H9 (cell line): ENCODE results near the gene TBC1D13. TPM values are rescaled to one million over a fixed set of nuclear protein-coding genes. Genes with fewer than 3 reads are reported as not detected.
A peak's percentile ranks its signal among the peaks of the same experiment; 100 is the strongest.

Source experiments
- DNase-seq: peaks from one replicate; pipeline ENCODE4 v3.0.0-alpha.2; 2017
- H2AFZ ChIP-seq: one replicate; pipeline ENCODE4 v1.6.1; 2013; ENCODE audit warnings: mild to moderate bottlenecking, low read length, control low read depth, moderate library complexity
- H2AK5ac ChIP-seq: 2 replicates; pipeline ENCODE4 v1.6.1; 2013; ENCODE audit warnings: low read length, control low read depth, mixed read lengths; ENCODE audit not compliant: insufficient read length
- H2BK120ac ChIP-seq: one replicate; pipeline ENCODE4 v1.6.1; 2013; ENCODE audit warnings: low read depth, mild to moderate bottlenecking, low read length, control low read depth, inconsistent platforms; ENCODE audit not compliant: poor library complexity, severe bottlenecking
- H2BK12ac ChIP-seq: 2 replicates; pipeline ENCODE4 v1.6.1; 2013; ENCODE audit warnings: low read length, control low read depth, mixed read lengths, low read depth; ENCODE audit not compliant: insufficient read length
- H2BK15ac ChIP-seq: 2 replicates; pipeline ENCODE4 v1.6.1; 2013; ENCODE audit warnings: low read depth, low read length, control low read depth
- H2BK20ac ChIP-seq: one replicate; pipeline ENCODE4 v1.6.1; 2013; ENCODE audit warnings: low read depth, mild to moderate bottlenecking, low read length, control low read depth, inconsistent platforms; ENCODE audit not compliant: poor library complexity, severe bottlenecking
- H2BK5ac ChIP-seq: 2 replicates; pipeline ENCODE4 v1.6.1; 2013; ENCODE audit warnings: low read length, control low read depth, mixed read lengths; ENCODE audit not compliant: insufficient read length
- H3K14ac ChIP-seq: 2 replicates; pipeline ENCODE4 v1.6.1; 2013; ENCODE audit warnings: low read length, control low read depth; ENCODE audit not compliant: insufficient read depth
- H3K18ac ChIP-seq: 2 replicates; pipeline ENCODE4 v1.6.1; 2013; ENCODE audit warnings: low read depth, mild to moderate bottlenecking, mixed read lengths, low read length, control low read depth; ENCODE audit not compliant: insufficient read length
- H3K23ac ChIP-seq: 2 replicates; pipeline ENCODE4 v1.6.1; 2013; ENCODE audit warnings: low read length, control low read depth, mixed read lengths, low read depth; ENCODE audit not compliant: insufficient read length
- H3K23me2 ChIP-seq: 2 replicates; pipeline ENCODE4 v1.6.1; 2013; ENCODE audit warnings: low read depth, mild to moderate bottlenecking, mixed read lengths, low read length, control low read depth; ENCODE audit not compliant: insufficient read length, poor library complexity, severe bottlenecking
- H3K27ac ChIP-seq: 2 replicates; pipeline ENCODE4 v1.5.1; 2013; ENCODE audit warnings: low read length, control low read depth, mixed read lengths, low read depth; ENCODE audit not compliant: insufficient read length
- H3K27me3 ChIP-seq: 2 replicates; pipeline ENCODE4 v1.6.1; 2013; ENCODE audit warnings: low read length, control low read depth, inconsistent platforms; ENCODE audit not compliant: insufficient read depth
- H3K4ac ChIP-seq: 2 replicates; pipeline ENCODE4 v1.6.1; 2013; ENCODE audit warnings: low read depth, mild to moderate bottlenecking, control low read depth, inconsistent platforms, low read length, moderate library complexity
- H3K4me1 ChIP-seq: 2 replicates; pipeline ENCODE4 v1.6.1; 2013; ENCODE audit warnings: low read length, control low read depth, inconsistent platforms; ENCODE audit not compliant: insufficient read depth
- H3K4me2 ChIP-seq: 2 replicates; pipeline ENCODE4 v1.6.1; 2013; ENCODE audit warnings: low read length, control low read depth, mixed read lengths; ENCODE audit not compliant: insufficient read length, insufficient read depth
- H3K56ac ChIP-seq: 2 replicates; pipeline ENCODE4 v1.6.1; 2013; ENCODE audit warnings: low read depth, mild to moderate bottlenecking, mixed read lengths, low read length, control low read depth; ENCODE audit not compliant: insufficient read length
- H3K79me1 ChIP-seq: 2 replicates; pipeline ENCODE4 v1.6.1; 2013; ENCODE audit warnings: low read depth, mild to moderate bottlenecking, moderate library complexity, low read length, control low read depth, inconsistent platforms; ENCODE audit not compliant: insufficient read depth, poor library complexity, severe bottlenecking
- H3K79me2 ChIP-seq: 2 replicates; pipeline ENCODE4 v1.6.1; 2013; ENCODE audit warnings: low read length, control low read depth, inconsistent platforms; ENCODE audit not compliant: insufficient read depth
- H3K9ac ChIP-seq: 2 replicates; pipeline ENCODE4 v1.6.1; 2013; ENCODE audit warnings: low read length, control low read depth, mixed read lengths; ENCODE audit not compliant: insufficient read length; ENCODE audit errors: extremely low read depth
- H3K9me3 ChIP-seq: one replicate; pipeline ENCODE4 v1.6.1; 2013; ENCODE audit warnings: low read depth, low read length, inconsistent platforms; ENCODE audit not compliant: control insufficient read depth
- H3T11ph ChIP-seq: one replicate; pipeline ENCODE4 v1.6.1; 2013; ENCODE audit warnings: mild to moderate bottlenecking, low read length, control low read depth, inconsistent platforms
- H4K20me1 ChIP-seq: one replicate; pipeline ENCODE4 v1.6.1; 2013; ENCODE audit not compliant: control insufficient read depth, insufficient read length, insufficient read depth
- H4K5ac ChIP-seq: 2 replicates; pipeline ENCODE4 v1.6.1; 2013; ENCODE audit warnings: low read depth, mild to moderate bottlenecking, mixed read lengths, low read length, control low read depth; ENCODE audit not compliant: insufficient read length
- H4K8ac ChIP-seq: replicated peaks from 2 replicates; pipeline ENCODE4 v1.6.1; 2013; ENCODE audit warnings: low read length, control low read depth, mixed read lengths, low read depth; ENCODE audit not compliant: insufficient read length
- H4K91ac ChIP-seq: 2 replicates; pipeline ENCODE4 v1.6.1; 2013; ENCODE audit warnings: low read depth, mild to moderate bottlenecking, moderate library complexity, mixed read lengths, low read length, control low read depth; ENCODE audit not compliant: insufficient read length
- H3K27ac Mint-ChIP-seq, 3 experiments: 2 replicates in 2 of 3; 3 replicates in 1 of 3; pipeline ENCODE4 v1.8.0; 2020 to 2021; ENCODE audit warnings: mixed read lengths in 3 of 3, mild to moderate bottlenecking in 1 of 3, moderate library complexity in 1 of 3
- H3K27me3 Mint-ChIP-seq: 2 replicates; pipeline ENCODE4 v1.8.0; 2021; ENCODE audit warnings: low read depth, mild to moderate bottlenecking, moderate library complexity, mixed read lengths
- H3K36me3 Mint-ChIP-seq, 3 experiments: 2 replicates in 2 of 3; 3 replicates in 1 of 3; pipeline ENCODE4 v1.8.0; 2020 to 2021; ENCODE audit warnings: low read depth in 3 of 3, mixed read lengths in 3 of 3; ENCODE audit not compliant: insufficient read depth in 1 of 3
- H3K4me1 Mint-ChIP-seq, 2 experiments: 2 replicates each; pipeline ENCODE4 v1.8.0; 2020; ENCODE audit warnings: mixed read lengths in 2 of 2
- H3K4me3 Mint-ChIP-seq, 2 experiments: 2 replicates in 1 of 2; 3 replicates in 1 of 2; pipeline ENCODE4 v1.8.0; 2020 to 2021; ENCODE audit warnings: mild to moderate bottlenecking in 2 of 2, mixed read lengths in 2 of 2, moderate library complexity in 1 of 2
- H3K9me3 Mint-ChIP-seq, 2 experiments: 2 replicates in 1 of 2; 3 replicates in 1 of 2; pipeline ENCODE4 v1.8.0; 2020; ENCODE audit warnings: mild to moderate bottlenecking in 2 of 2, mixed read lengths in 2 of 2, moderate library complexity in 1 of 2
- CTCF ChIP-seq: fragments of 200-600 bp; sonication (generic); conservative IDR thresholded peaks from 3 replicates; pipeline ENCODE4 v1.8.0; 2021; ENCODE audit warnings: antibody characterized with exemption, mild to moderate bottlenecking
- WGBS: extraction: QIAGEN DNeasy Blood & Tissue Kit; methylation state at CpG from one replicate; pipeline ENCODE4 v1.1.7; 2013; ENCODE audit warnings: missing lambda C conversion rate, low lambda C conversion rate, mixed read lengths; ENCODE audit not compliant: insufficient read length; ENCODE audit errors: extremely low coverage; 5-methylcytosine and 5-hydroxymethylcytosine counted together
- total RNA-seq: library from RNA; stranded (reverse); gene quantifications from 2 replicates; pipeline ENCODE4 v1.2.1, GENCODE V29; 2021

TBC1D13 gene
- total RNA-seq, 1 experiment from 2014 or later: 27.3 TPM

- Mint-ChIP-seq H3K4me1 (peaks cover 4% of the 10 kb centered on the region in 2 experiments), H3K36me3 (peaks cover 22 to 32% (median 22%) of the 10 kb centered on the region in 3 experiments; a peak in 6 of 7 replicates), H3K9me3 (no peaks in the 10 kb centered on the region; a peak in 1 of 5 replicates), H3K27me3 (no peaks in the 10 kb centered on the region), H3K27ac (peak overlapping the region in 1 of 3 experiments; percentile 61; a peak in 3 of 7 replicates), H3K4me3 (peak overlapping the region in 1 of 2 experiments; percentile 28; a peak in 1 of 5 replicates)
- no CpG with 5 or more reads among the region's 10 CpGs for WGBS
- Histone ChIP-seq H2AK5ac (no peak overlapping the region), H2AFZ (no peak overlapping the region), H3K4me2 (no peak overlapping the region), H4K91ac (no peak overlapping the region), H3K9ac (no peak overlapping the region), H3K9me3 (no peaks in the 10 kb centered on the region), H3K14ac (no peak overlapping the region; the same call in 1 of the 2 replicates), H2BK120ac (no peak overlapping the region), H3K4me1 (no peaks in the 10 kb centered on the region), H3K23ac (no peak overlapping the region), H3K27me3 (no peaks in the 10 kb centered on the region), H3K18ac (no peak overlapping the region), H3K56ac (no peak overlapping the region), H4K20me1 (no peaks in the 10 kb centered on the region), H3K27ac (no peak overlapping the region), H2BK15ac (no peak overlapping the region), H4K5ac (no peak overlapping the region), H3K79me2 (peaks cover 3% of the 10 kb centered on the region; the same call in 1 of the 2 replicates), H2BK20ac (no peak overlapping the region), H3K79me1 (peaks cover 3% of the 10 kb centered on the region), H4K8ac (no peak overlapping the region), H2BK5ac (no peak overlapping the region), H2BK12ac (no peak overlapping the region), H3K23me2 (peaks cover 6% of the 10 kb centered on the region), H3K4ac (no peak overlapping the region), H3T11ph (no peak overlapping the region)
- DNase-seq: no peak
- no peak for TF ChIP-seq CTCF
Observed at GRCh38 chr9:128833696-128834095, 46.6 kb downstream of the TBC1D13 start.
